H9 (cell line): Measurements from ENCODE around the gene LRMDA. TPM values are rescaled to one million over a fixed set of nuclear protein-coding genes. Genes with fewer than 3 reads are reported as not detected.

Source experiments
- DNase-seq: peaks from one replicate; pipeline ENCODE4 v3.0.0-alpha.2; 2017
- H2AFZ ChIP-seq: one replicate; pipeline ENCODE4 v1.6.1; 2013; ENCODE audit warnings: mild to moderate bottlenecking, low read length, control low read depth, moderate library complexity
- H2AK5ac ChIP-seq: 2 replicates; pipeline ENCODE4 v1.6.1; 2013; ENCODE audit warnings: low read length, control low read depth, mixed read lengths; ENCODE audit not compliant: insufficient read length
- H2BK120ac ChIP-seq: one replicate; pipeline ENCODE4 v1.6.1; 2013; ENCODE audit warnings: low read depth, mild to moderate bottlenecking, low read length, control low read depth, inconsistent platforms; ENCODE audit not compliant: poor library complexity, severe bottlenecking
- H2BK12ac ChIP-seq: 2 replicates; pipeline ENCODE4 v1.6.1; 2013; ENCODE audit warnings: low read length, control low read depth, mixed read lengths, low read depth; ENCODE audit not compliant: insufficient read length
- H2BK15ac ChIP-seq: 2 replicates; pipeline ENCODE4 v1.6.1; 2013; ENCODE audit warnings: low read depth, low read length, control low read depth
- H2BK20ac ChIP-seq: one replicate; pipeline ENCODE4 v1.6.1; 2013; ENCODE audit warnings: low read depth, mild to moderate bottlenecking, low read length, control low read depth, inconsistent platforms; ENCODE audit not compliant: poor library complexity, severe bottlenecking
- H2BK5ac ChIP-seq: 2 replicates; pipeline ENCODE4 v1.6.1; 2013; ENCODE audit warnings: low read length, control low read depth, mixed read lengths; ENCODE audit not compliant: insufficient read length
- H3K14ac ChIP-seq: 2 replicates; pipeline ENCODE4 v1.6.1; 2013; ENCODE audit warnings: low read length, control low read depth; ENCODE audit not compliant: insufficient read depth
- H3K18ac ChIP-seq: 2 replicates; pipeline ENCODE4 v1.6.1; 2013; ENCODE audit warnings: low read depth, mild to moderate bottlenecking, mixed read lengths, low read length, control low read depth; ENCODE audit not compliant: insufficient read length
- H3K23ac ChIP-seq: 2 replicates; pipeline ENCODE4 v1.6.1; 2013; ENCODE audit warnings: low read length, control low read depth, mixed read lengths, low read depth; ENCODE audit not compliant: insufficient read length
- H3K23me2 ChIP-seq: 2 replicates; pipeline ENCODE4 v1.6.1; 2013; ENCODE audit warnings: low read depth, mild to moderate bottlenecking, mixed read lengths, low read length, control low read depth; ENCODE audit not compliant: insufficient read length, poor library complexity, severe bottlenecking
- H3K27ac ChIP-seq: 2 replicates; pipeline ENCODE4 v1.5.1; 2013; ENCODE audit warnings: low read length, control low read depth, mixed read lengths, low read depth; ENCODE audit not compliant: insufficient read length
- H3K27me3 ChIP-seq: 2 replicates; pipeline ENCODE4 v1.6.1; 2013; ENCODE audit warnings: low read length, control low read depth, inconsistent platforms; ENCODE audit not compliant: insufficient read depth
- H3K4ac ChIP-seq: 2 replicates; pipeline ENCODE4 v1.6.1; 2013; ENCODE audit warnings: low read depth, mild to moderate bottlenecking, control low read depth, inconsistent platforms, low read length, moderate library complexity
- H3K4me1 ChIP-seq: 2 replicates; pipeline ENCODE4 v1.6.1; 2013; ENCODE audit warnings: low read length, control low read depth, inconsistent platforms; ENCODE audit not compliant: insufficient read depth
- H3K4me2 ChIP-seq: 2 replicates; pipeline ENCODE4 v1.6.1; 2013; ENCODE audit warnings: low read length, control low read depth, mixed read lengths; ENCODE audit not compliant: insufficient read length, insufficient read depth
- H3K56ac ChIP-seq: 2 replicates; pipeline ENCODE4 v1.6.1; 2013; ENCODE audit warnings: low read depth, mild to moderate bottlenecking, mixed read lengths, low read length, control low read depth; ENCODE audit not compliant: insufficient read length
- H3K79me1 ChIP-seq: 2 replicates; pipeline ENCODE4 v1.6.1; 2013; ENCODE audit warnings: low read depth, mild to moderate bottlenecking, moderate library complexity, low read length, control low read depth, inconsistent platforms; ENCODE audit not compliant: insufficient read depth, poor library complexity, severe bottlenecking
- H3K79me2 ChIP-seq: 2 replicates; pipeline ENCODE4 v1.6.1; 2013; ENCODE audit warnings: low read length, control low read depth, inconsistent platforms; ENCODE audit not compliant: insufficient read depth
- H3K9ac ChIP-seq: 2 replicates; pipeline ENCODE4 v1.6.1; 2013; ENCODE audit warnings: low read length, control low read depth, mixed read lengths; ENCODE audit not compliant: insufficient read length; ENCODE audit errors: extremely low read depth
- H3K9me3 ChIP-seq: one replicate; pipeline ENCODE4 v1.6.1; 2013; ENCODE audit warnings: low read depth, low read length, inconsistent platforms; ENCODE audit not compliant: control insufficient read depth
- H3T11ph ChIP-seq: one replicate; pipeline ENCODE4 v1.6.1; 2013; ENCODE audit warnings: mild to moderate bottlenecking, low read length, control low read depth, inconsistent platforms
- H4K20me1 ChIP-seq: one replicate; pipeline ENCODE4 v1.6.1; 2013; ENCODE audit not compliant: control insufficient read depth, insufficient read length, insufficient read depth
- H4K5ac ChIP-seq: 2 replicates; pipeline ENCODE4 v1.6.1; 2013; ENCODE audit warnings: low read depth, mild to moderate bottlenecking, mixed read lengths, low read length, control low read depth; ENCODE audit not compliant: insufficient read length
- H4K8ac ChIP-seq: replicated peaks from 2 replicates; pipeline ENCODE4 v1.6.1; 2013; ENCODE audit warnings: low read length, control low read depth, mixed read lengths, low read depth; ENCODE audit not compliant: insufficient read length
- H4K91ac ChIP-seq: 2 replicates; pipeline ENCODE4 v1.6.1; 2013; ENCODE audit warnings: low read depth, mild to moderate bottlenecking, moderate library complexity, mixed read lengths, low read length, control low read depth; ENCODE audit not compliant: insufficient read length
- H3K27ac Mint-ChIP-seq, 3 experiments: 2 replicates in 2 of 3; 3 replicates in 1 of 3; pipeline ENCODE4 v1.8.0; 2020 to 2021; ENCODE audit warnings: mixed read lengths in 3 of 3, mild to moderate bottlenecking in 1 of 3, moderate library complexity in 1 of 3
- H3K27me3 Mint-ChIP-seq: 2 replicates; pipeline ENCODE4 v1.8.0; 2021; ENCODE audit warnings: low read depth, mild to moderate bottlenecking, moderate library complexity, mixed read lengths
- H3K36me3 Mint-ChIP-seq, 3 experiments: 2 replicates in 2 of 3; 3 replicates in 1 of 3; pipeline ENCODE4 v1.8.0; 2020 to 2021; ENCODE audit warnings: low read depth in 3 of 3, mixed read lengths in 3 of 3; ENCODE audit not compliant: insufficient read depth in 1 of 3
- H3K4me1 Mint-ChIP-seq, 2 experiments: 2 replicates each; pipeline ENCODE4 v1.8.0; 2020; ENCODE audit warnings: mixed read lengths in 2 of 2
- H3K4me3 Mint-ChIP-seq, 2 experiments: 2 replicates in 1 of 2; 3 replicates in 1 of 2; pipeline ENCODE4 v1.8.0; 2020 to 2021; ENCODE audit warnings: mild to moderate bottlenecking in 2 of 2, mixed read lengths in 2 of 2, moderate library complexity in 1 of 2
- H3K9me3 Mint-ChIP-seq, 2 experiments: 2 replicates in 1 of 2; 3 replicates in 1 of 2; pipeline ENCODE4 v1.8.0; 2020; ENCODE audit warnings: mild to moderate bottlenecking in 2 of 2, mixed read lengths in 2 of 2, moderate library complexity in 1 of 2
- CTCF ChIP-seq: fragments of 200-600 bp; sonication (generic); conservative IDR thresholded peaks from 3 replicates; pipeline ENCODE4 v1.8.0; 2021; ENCODE audit warnings: antibody characterized with exemption, mild to moderate bottlenecking
- WGBS: extraction: QIAGEN DNeasy Blood & Tissue Kit; methylation state at CpG from one replicate; pipeline ENCODE4 v1.1.7; 2013; ENCODE audit warnings: missing lambda C conversion rate, low lambda C conversion rate, mixed read lengths; ENCODE audit not compliant: insufficient read length; ENCODE audit errors: extremely low coverage; 5-methylcytosine and 5-hydroxymethylcytosine counted together
- total RNA-seq: library from RNA; stranded (reverse); gene quantifications from 2 replicates; pipeline ENCODE4 v1.2.1, GENCODE V29; 2021

LRMDA gene
- total RNA-seq, 1 experiment from 2014 or later = 1.8 TPM

DNA sequence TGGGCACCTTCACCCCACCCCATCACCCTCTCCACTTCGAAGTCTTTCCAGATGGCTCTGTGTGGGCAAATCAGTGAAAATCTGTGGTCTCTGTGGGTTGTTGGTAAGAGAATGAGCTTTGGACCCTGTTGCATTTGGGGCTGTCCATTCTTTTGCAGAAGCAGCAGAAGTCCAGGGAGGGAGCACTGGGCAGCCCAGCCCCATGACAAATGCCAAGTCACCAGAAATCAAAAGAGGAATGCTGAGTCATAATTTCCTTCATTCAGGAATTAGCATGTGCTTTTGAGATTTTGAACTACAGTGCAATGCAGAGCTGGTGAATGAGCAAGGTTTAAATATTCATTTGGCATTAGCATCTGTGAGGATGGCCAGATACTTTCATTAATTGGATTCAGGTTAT is 556.2 kb downstream of the LRMDA start:
- no peak overlapping the region for H3K4ac ChIP-seq
- H3K27ac Mint-ChIP-seq = peak overlapping the region in 1 of 3 experiments; percentile 56; a peak in 1 of 7 replicates
- TF ChIP-seq CTCF = no peak
- H3K79me2 ChIP-seq = no peaks in the 10 kb centered on the region
- no peak overlapping the region for H3K4me3 Mint-ChIP-seq
- no peak overlapping the region for H2BK12ac ChIP-seq
- H3K27me3 Mint-ChIP-seq = no peaks in the 10 kb centered on the region; the same call in 1 of the 2 replicates
- no peaks in the 10 kb centered on the region for H3K23me2 ChIP-seq
- no peaks in the 10 kb centered on the region for H3K9me3 ChIP-seq
- H4K5ac ChIP-seq = no peak overlapping the region
- H2BK20ac ChIP-seq = no peak overlapping the region
- H4K20me1 ChIP-seq = no peaks in the 10 kb centered on the region
- no peak overlapping the region for H3K4me2 ChIP-seq
- no peak overlapping the region for H4K8ac ChIP-seq
- H2BK15ac ChIP-seq = no peak overlapping the region
- peaks cover 11 to 12% of the 10 kb centered on the region in 2 experiments; a peak in 3 of 4 replicates for H3K4me1 Mint-ChIP-seq
- no peak overlapping the region for H2AK5ac ChIP-seq
- H2BK5ac ChIP-seq = no peak overlapping the region
- H2BK120ac ChIP-seq = no peak overlapping the region
- no peak overlapping the region for H3K27ac ChIP-seq
- no CpG with 5 or more reads among the region's 1 CpG for WGBS
- no peaks in the 10 kb centered on the region for H3K4me1 ChIP-seq
- no peaks in the 10 kb centered on the region for H3K27me3 ChIP-seq
- no peak overlapping the region for H3K23ac ChIP-seq
- no peak overlapping the region for H3K14ac ChIP-seq
- H3K9ac ChIP-seq = no peak overlapping the region
- H3K9me3 Mint-ChIP-seq = no peaks in the 10 kb centered on the region
- peaks cover 0 to 2% (median 0%) of the 10 kb centered on the region in 3 experiments; a peak in 2 of 7 replicates for H3K36me3 Mint-ChIP-seq
- no peak overlapping the region for H3T11ph ChIP-seq
- no peak overlapping the region for H3K56ac ChIP-seq
- no peak for DNase-seq
- no peaks in the 10 kb centered on the region for H3K79me1 ChIP-seq
- no peak overlapping the region for H4K91ac ChIP-seq
- H3K18ac ChIP-seq = no peak overlapping the region
- H2AFZ ChIP-seq = no peak overlapping the region
